HEK293 (cell line): ENCODE measurements around the gene ATP10A.

ENCODE experiments used
- TCF7L2 ChIP-seq: IDR thresholded peaks from 2 replicates; pipeline ENCODE4 v1.6.1; 2011; ENCODE audit warnings: low read depth, mild to moderate bottlenecking, inconsistent platforms, low read length, moderate library complexity, borderline replicate concordance
- YY1 ChIP-seq: fragments of 450-650 bp; formaldehyde crosslinking; IDR thresholded peaks from 2 replicates; pipeline ENCODE4 v1.5.1; 2018; ENCODE audit warnings: missing biosample characterization, missing genetic modification characterization
- ZBTB48 ChIP-seq: fragments of 450-650 bp; formaldehyde crosslinking; IDR thresholded peaks from 2 replicates; pipeline ENCODE4 v1.5.1; 2016; ENCODE audit warnings: missing biosample characterization, missing genetic modification characterization
- TF ChIP-seq, protein P1 (sequence below): fragments of 450-650 bp; formaldehyde crosslinking; IDR thresholded peaks from 2 replicates; pipeline ENCODE4 v1.5.1; 2017; ENCODE audit warnings: missing biosample characterization, missing genetic modification characterization
- TF ChIP-seq, protein P2 (sequence below): fragments of 450-650 bp; formaldehyde crosslinking; IDR thresholded peaks from 2 replicates; pipeline ENCODE4 v1.5.1; 2016; ENCODE audit warnings: missing biosample characterization, missing genetic modification characterization, low read depth

DNA sequence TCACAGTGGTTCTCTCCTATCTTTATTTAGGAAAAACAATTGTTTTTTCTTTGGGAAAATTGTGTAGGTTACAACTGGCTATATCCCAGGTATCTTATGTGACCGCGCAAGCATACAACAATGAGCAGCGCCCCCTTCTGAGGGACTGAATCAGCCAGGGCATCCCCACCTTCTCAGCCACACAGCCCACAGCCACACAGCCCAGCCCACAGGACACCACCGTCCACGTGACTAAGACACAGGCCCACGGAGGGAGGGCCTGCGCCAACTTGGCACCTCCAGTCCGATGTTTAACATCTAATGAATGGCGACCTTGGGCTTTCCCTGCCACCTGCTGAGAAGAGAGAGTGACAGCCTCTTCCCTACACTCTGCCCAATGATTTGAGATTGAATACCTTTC, 68.1 kb downstream of the ATP10A start:
- no peak for TF ChIP-seq TCF7L2
- TF ChIP-seq, protein P1, sequence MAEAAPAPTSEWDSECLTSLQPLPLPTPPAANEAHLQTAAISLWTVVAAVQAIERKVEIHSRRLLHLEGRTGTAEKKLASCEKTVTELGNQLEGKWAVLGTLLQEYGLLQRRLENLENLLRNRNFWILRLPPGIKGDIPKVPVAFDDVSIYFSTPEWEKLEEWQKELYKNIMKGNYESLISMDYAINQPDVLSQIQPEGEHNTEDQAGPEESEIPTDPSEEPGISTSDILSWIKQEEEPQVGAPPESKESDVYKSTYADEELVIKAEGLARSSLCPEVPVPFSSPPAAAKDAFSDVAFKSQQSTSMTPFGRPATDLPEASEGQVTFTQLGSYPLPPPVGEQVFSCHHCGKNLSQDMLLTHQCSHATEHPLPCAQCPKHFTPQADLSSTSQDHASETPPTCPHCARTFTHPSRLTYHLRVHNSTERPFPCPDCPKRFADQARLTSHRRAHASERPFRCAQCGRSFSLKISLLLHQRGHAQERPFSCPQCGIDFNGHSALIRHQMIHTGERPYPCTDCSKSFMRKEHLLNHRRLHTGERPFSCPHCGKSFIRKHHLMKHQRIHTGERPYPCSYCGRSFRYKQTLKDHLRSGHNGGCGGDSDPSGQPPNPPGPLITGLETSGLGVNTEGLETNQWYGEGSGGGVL (tag by site-specific recombination): no peak
- no peak for TF ChIP-seq ZBTB48
- TF ChIP-seq YY1 (tag by site-specific recombination): no peak
- TF ChIP-seq, protein P2, sequence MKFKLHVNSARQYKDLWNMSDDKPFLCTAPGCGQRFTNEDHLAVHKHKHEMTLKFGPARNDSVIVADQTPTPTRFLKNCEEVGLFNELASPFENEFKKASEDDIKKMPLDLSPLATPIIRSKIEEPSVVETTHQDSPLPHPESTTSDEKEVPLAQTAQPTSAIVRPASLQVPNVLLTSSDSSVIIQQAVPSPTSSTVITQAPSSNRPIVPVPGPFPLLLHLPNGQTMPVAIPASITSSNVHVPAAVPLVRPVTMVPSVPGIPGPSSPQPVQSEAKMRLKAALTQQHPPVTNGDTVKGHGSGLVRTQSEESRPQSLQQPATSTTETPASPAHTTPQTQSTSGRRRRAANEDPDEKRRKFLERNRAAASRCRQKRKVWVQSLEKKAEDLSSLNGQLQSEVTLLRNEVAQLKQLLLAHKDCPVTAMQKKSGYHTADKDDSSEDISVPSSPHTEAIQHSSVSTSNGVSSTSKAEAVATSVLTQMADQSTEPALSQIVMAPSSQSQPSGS (tag by site-specific recombination): no peak
